ENCODE data around the gene TNKS1BP1. TPM values are rescaled to one million over a fixed set of nuclear protein-coding genes. Genes with fewer than 3 reads are reported as not detected.

The TNKS1BP1 gene
- total RNA-seq, 4 donors from 2014 or later, result 52.3 to 106 (median 85.2) TPM

- H3K36me3 ChIP-seq, result peaks cover 51 to 58% of the 10 kb centered on the region in 2 donors
- no peaks in the 10 kb centered on the region for H3K9me3 ChIP-seq
- H3K27me3 ChIP-seq, result no peaks in the 10 kb centered on the region
- intact Hi-C loops (cut with DNase I), result no loop called here
- H3K27ac ChIP-seq, result peak overlapping the region in 2 of 3 donors; percentile 97 to 99
- peaks cover 26 to 31% of the 10 kb centered on the region in 2 donors for H3K4me1 ChIP-seq
- H3K4me3 ChIP-seq (replicated peaks in 1 of 3), result no peak overlapping the region
- TF ChIP-seq POLR2A (IDR thresholded peaks at IDR 0.05), result no peak
- TF ChIP-seq, protein P1, sequence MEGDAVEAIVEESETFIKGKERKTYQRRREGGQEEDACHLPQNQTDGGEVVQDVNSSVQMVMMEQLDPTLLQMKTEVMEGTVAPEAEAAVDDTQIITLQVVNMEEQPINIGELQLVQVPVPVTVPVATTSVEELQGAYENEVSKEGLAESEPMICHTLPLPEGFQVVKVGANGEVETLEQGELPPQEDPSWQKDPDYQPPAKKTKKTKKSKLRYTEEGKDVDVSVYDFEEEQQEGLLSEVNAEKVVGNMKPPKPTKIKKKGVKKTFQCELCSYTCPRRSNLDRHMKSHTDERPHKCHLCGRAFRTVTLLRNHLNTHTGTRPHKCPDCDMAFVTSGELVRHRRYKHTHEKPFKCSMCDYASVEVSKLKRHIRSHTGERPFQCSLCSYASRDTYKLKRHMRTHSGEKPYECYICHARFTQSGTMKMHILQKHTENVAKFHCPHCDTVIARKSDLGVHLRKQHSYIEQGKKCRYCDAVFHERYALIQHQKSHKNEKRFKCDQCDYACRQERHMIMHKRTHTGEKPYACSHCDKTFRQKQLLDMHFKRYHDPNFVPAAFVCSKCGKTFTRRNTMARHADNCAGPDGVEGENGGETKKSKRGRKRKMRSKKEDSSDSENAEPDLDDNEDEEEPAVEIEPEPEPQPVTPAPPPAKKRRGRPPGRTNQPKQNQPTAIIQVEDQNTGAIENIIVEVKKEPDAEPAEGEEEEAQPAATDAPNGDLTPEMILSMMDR (IDR thresholded peaks at IDR 0.05), result no peak
- 96 to 97% methylated on average over 5 of the region's 5 CpGs for WGBS, 2 donors
- DNase-seq, result no peak
Measured at GRCh38 chr11:57327721-57328120, 3.0 kb upstream of the TNKS1BP1 start.

GRCh38 chr11:57325735-57326048 is 940 bp upstream of the TNKS1BP1 start:
- Histone ChIP-seq H3K4me3 (replicated peaks in 1 of 3) (peak overlapping the region in 1 of 3 donors; percentile 87), H3K4me1 (peaks cover 44 to 51% of the 10 kb centered on the region in 2 donors), H3K27me3 (no peaks in the 10 kb centered on the region), H3K27ac (peak overlapping the region; percentile 93 to 99 (median 97)), H3K9me3 (no peaks in the 10 kb centered on the region), H3K36me3 (peaks cover 33 to 38% of the 10 kb centered on the region in 2 donors)
- intact Hi-C loops (cut with DNase I), result no loop called here
- TF ChIP-seq, protein P1 (IDR thresholded peaks at IDR 0.05), result no peak
- TF ChIP-seq POLR2A (IDR thresholded peaks at IDR 0.05), result peak in 1 of 2 donors; percentile 41
- peak; percentile 87 to 88 for DNase-seq
- 14 to 31% methylated on average over 6 of the region's 6 CpGs for WGBS, 2 donors

- peak overlapping the region; percentile 30 to 87 (median 46) for H3K4me3 ChIP-seq (replicated peaks in 1 of 3)
- DNase-seq, result peak; percentile 54 to 60
- H3K27me3 ChIP-seq, result no peaks in the 10 kb centered on the region
- intact Hi-C loops (cut with DNase I), result no loop called here
- 2 to 7% methylated on average over 15 to 24 of the region's 64 CpGs for WGBS, 2 donors
- peaks cover 51 to 58% of the 10 kb centered on the region in 2 donors for H3K4me1 ChIP-seq
- peak overlapping the region; percentile 74 to 99 (median 97) for H3K27ac ChIP-seq
- TF ChIP-seq, protein P1 (IDR thresholded peaks at IDR 0.05), result no peak
- TF ChIP-seq POLR2A (IDR thresholded peaks at IDR 0.05), result no peak
- H3K9me3 ChIP-seq, result no peaks in the 10 kb centered on the region
- peaks cover 20 to 31% of the 10 kb centered on the region in 2 donors for H3K36me3 ChIP-seq
Measured at GRCh38 chr11:57324154-57324885, 432 bp downstream of the TNKS1BP1 start.

DNA sequence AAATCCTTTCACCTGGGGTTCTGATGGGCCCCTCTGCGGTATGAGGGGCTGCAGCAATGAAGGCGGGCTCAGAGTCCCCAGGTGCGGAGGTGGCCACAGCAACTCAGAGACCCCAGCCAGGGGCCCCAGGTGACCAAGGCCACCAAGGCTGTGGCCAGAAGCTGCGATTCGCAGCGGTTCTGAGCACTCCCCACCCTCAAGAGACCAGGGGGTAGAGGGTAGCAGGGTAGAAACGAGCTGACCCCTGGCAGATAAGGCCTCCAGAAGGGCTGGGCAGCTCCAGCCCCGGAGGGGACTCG is 948 bp downstream of the TNKS1BP1 start:
- Histone ChIP-seq H3K27me3 (no peaks in the 10 kb centered on the region), H3K4me3 (replicated peaks in 1 of 3) (peak overlapping the region; percentile 30 to 87 (median 46)), H3K36me3 (peaks cover 19 to 28% of the 10 kb centered on the region in 2 donors), H3K27ac (peak overlapping the region; percentile 74 to 99 (median 97)), H3K4me1 (peaks cover 51 to 62% of the 10 kb centered on the region in 2 donors), H3K9me3 (no peaks in the 10 kb centered on the region)
- WGBS, 2 donors, result 15 to 32% methylated on average over 6 of the region's 9 CpGs
- no peak for TF ChIP-seq POLR2A (IDR thresholded peaks at IDR 0.05)
- intact Hi-C loops (cut with DNase I), result no loop called here
- no peak for DNase-seq

DNA sequence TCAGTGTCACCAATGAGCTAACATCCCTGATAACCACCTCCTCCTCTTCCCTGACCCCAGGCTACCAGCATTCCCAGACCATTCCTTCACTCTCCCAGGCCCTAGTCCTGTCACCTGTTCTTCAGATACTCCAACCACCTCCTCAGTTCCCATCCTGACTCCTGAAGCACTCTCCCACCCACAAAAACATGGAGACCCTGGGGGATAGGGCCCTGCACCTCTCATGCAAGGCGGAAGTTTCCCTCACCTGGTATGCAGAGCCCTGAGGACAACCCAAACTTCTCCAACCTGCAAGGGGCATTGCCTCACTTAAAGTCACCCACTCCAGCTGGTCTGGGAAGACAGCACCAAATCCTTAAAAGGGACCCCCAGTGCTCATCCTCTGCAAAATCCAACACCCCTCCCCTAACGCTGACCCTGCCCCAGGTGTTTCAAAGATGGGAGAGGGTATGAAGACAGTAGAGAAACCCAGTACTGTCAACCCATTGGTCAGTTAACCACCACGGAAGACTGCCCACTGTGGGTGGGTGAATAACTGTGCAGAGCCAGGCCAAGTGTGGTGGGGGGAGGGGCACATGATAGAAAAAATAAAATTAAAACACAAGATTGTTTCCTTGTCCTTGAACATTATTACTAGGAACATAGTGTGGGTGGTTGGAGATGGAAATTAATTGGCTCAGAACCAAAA is 1.4 kb downstream of the TNKS1BP1 start:
- no peaks in the 10 kb centered on the region for H3K9me3 ChIP-seq
- peak overlapping the region; percentile 74 to 99 (median 97) for H3K27ac ChIP-seq
- intact Hi-C loops (cut with DNase I), result no loop called here
- H3K4me3 ChIP-seq (replicated peaks in 1 of 3), result peak overlapping the region in 2 of 3 donors; percentile 30 to 87
- no peak for TF ChIP-seq POLR2A (IDR thresholded peaks at IDR 0.05)
- TF ChIP-seq, protein P1 (IDR thresholded peaks at IDR 0.05), result peak in 1 of 6 experiments; percentile 8
- DNase-seq, result no peak
- peaks cover 14 to 24% of the 10 kb centered on the region in 2 donors for H3K36me3 ChIP-seq
- H3K4me1 ChIP-seq, result peaks cover 55 to 66% of the 10 kb centered on the region in 2 donors
- H3K27me3 ChIP-seq, result no peaks in the 10 kb centered on the region
- WGBS, 2 donors, result 52 to 57% methylated on average over 3 of the region's 3 CpGs

All from thyroid gland (tissue), 4 donors.